GM19023 (cell line): ENCODE results near the gene SLC16A7.

Experiments used
- ATAC-seq: cut with Tn5 transposase; IDR thresholded peaks from one replicate; pipeline ENCODE4 v1.9.1; 2021; ENCODE audit warnings: mild to moderate bottlenecking, moderate library complexity; ENCODE audit not compliant: unreplicated experiment

SLC16A7 gene

GRCh38 chr12:59833408-59833807, 237.6 kb downstream of the SLC16A7 start:
- ATAC-seq = no peak

DNA sequence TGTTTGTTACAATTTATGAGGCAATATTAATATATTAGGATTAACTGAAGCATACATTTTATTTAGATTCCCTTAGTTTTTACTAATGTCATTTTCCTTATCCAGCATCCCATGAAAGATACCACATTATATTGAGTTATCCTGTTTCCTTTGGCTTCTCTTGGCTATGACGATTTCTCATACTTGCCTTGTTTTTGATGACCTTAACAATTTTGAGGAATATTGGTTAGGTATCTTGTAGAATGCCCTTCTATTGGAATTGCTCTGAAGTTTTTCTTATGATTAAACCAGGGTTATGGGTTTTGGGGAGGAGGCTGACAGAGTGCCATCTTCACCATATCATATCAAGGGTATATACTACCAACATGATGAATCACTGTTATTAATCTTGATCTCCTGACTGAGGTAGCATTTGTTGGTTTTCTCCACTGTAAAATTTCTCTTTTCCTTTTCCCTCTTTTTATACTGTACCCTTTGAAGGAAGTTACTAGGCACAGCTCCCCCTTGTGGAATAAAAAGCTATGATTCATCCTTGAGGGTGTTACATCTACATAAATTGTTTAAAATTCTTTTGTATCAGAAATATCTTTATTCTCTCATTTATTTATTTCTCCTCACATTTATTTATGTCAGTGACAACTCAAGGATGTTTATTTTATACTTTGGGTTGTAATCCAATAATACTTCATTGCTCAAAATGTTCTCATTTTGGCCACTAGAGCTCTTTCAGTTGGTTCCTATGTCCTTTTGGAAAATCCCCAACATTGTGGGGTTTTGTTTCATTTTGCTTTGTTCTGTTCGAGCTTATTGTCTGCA, 239.0 kb downstream of the SLC16A7 start:
- ATAC-seq = peak; percentile 48
